Hematopoietic multipotent progenitor cell (in vitro differentiated cells): Measurements from ENCODE around the gene PRPF38A. TPM values are rescaled to one million over a fixed set of nuclear protein-coding genes. Genes with fewer than 3 reads are reported as not detected.

Experiments
- DNase-seq, 3 donors: peaks; one replicate each; pipeline ENCODE4 v3.0.0-alpha.2; 2011 to 2015; ENCODE audit warnings: low read depth in 2 of 3, low spot score in 2 of 3
- total RNA-seq: library from RNA; depleted of rRNA; stranded (reverse); fragments of >200 nt; gene quantifications from one replicate; pipeline ENCODE4 v1.2.3, GENCODE V29; 2012

PRPF38A gene
- total RNA-seq, 1 donor: 29.1 TPM

- no peak for DNase-seq
These were observed 50.4 kb downstream of the PRPF38A start for GRCh38 chr1:52454779-52455178.

- no peak for DNase-seq
These were observed 51.3 kb downstream of the PRPF38A start for GRCh38 chr1:52455686-52456085.

GRCh38 chr1:52460694-52461093, 56.3 kb downstream of the PRPF38A start:
- no peak for DNase-seq

- no peak for DNase-seq
These were observed 57.4 kb downstream of the PRPF38A start for GRCh38 chr1:52461821-52462220.

- DNase-seq: no peak
These were observed 59.5 kb downstream of the PRPF38A start for GRCh38 chr1:52463891-52464290.

- no peak for DNase-seq
These were observed 64.7 kb downstream of the PRPF38A start for GRCh38 chr1:52469108-52469507.

Other genes with a start within 250 kb of the PRPF38A start
- 30.2 TPM for gene CC2D1B, start 38.4 kb upstream of the PRPF38A start, total RNA-seq
- 8.1 TPM for gene ORC1, start 179 bp upstream of the PRPF38A start, total RNA-seq
- 26.9 TPM for gene TUT4, start 148.5 kb downstream of the PRPF38A start, total RNA-seq
- gene GPX7, start 197.8 kb downstream of the PRPF38A start, total RNA-seq: 92.1 TPM
- 0.27 TPM for gene SHISAL2A, start 228.6 kb downstream of the PRPF38A start, total RNA-seq